A673 (cell line): ENCODE measurements around the gene PRR5L. TPM values are rescaled to one million over a fixed set of nuclear protein-coding genes. Genes with fewer than 3 reads are reported as not detected.

Experiments used
- BruUV-seq: library from RNA; stranded (reverse); fragments of 400-500 nt; replicated peaks from 2 replicates; lab custom pipeline; 2021; lab: Mats Ljungman, UMichigan
- CTCF ChIA-PET: fragments of 300-600 bp; sonication (Branson Sonifier 250); formaldehyde crosslinking; loops from one replicate; lab custom pipeline; 2022; ENCODE audit warnings: antibody characterized with exemption; lab: Charles Lee
- POLR2A ChIA-PET: fragments of 300-600 bp; sonication (Branson Sonifier 250); formaldehyde crosslinking; loops from one replicate; lab custom pipeline; 2022; ENCODE audit warnings: antibody characterized with exemption; ENCODE audit not compliant: low non-redundant PET; lab: Charles Lee
- DNase-seq: peaks from one replicate; pipeline ENCODE4 v3.0.0-alpha.2; 2015; ENCODE audit warnings: low spot score
- H3K27ac ChIP-seq: fragments of 200-600 bp; sonication (generic); 2 replicates; pipeline ENCODE4 v1.5.1; 2016; ENCODE audit warnings: mixed run types, low read depth, mild to moderate bottlenecking, mixed read lengths, antibody characterized with exemption, low read length; ENCODE audit not compliant: poor library complexity, severe bottlenecking
- H3K27me3 ChIP-seq: fragments of 200-600 bp; sonication (generic); replicated peaks from 2 replicates; pipeline ENCODE4 v1.6.1; 2017; ENCODE audit warnings: mixed run types, low read depth, mild to moderate bottlenecking, mixed read lengths, antibody characterized with exemption, low read length; ENCODE audit not compliant: insufficient read depth, poor library complexity
- H3K36me3 ChIP-seq: fragments of 200-600 bp; sonication (generic); 2 replicates; pipeline ENCODE4 v1.6.1; 2016; ENCODE audit warnings: mixed run types, mild to moderate bottlenecking, mixed read lengths, antibody characterized with exemption, low read length; ENCODE audit not compliant: insufficient read depth, poor library complexity, severe bottlenecking
- H3K4me1 ChIP-seq: fragments of 200-600 bp; sonication (generic); 2 replicates; pipeline ENCODE4 v1.6.1; 2017; ENCODE audit warnings: mixed run types, mild to moderate bottlenecking, mixed read lengths, antibody characterized with exemption, low read length; ENCODE audit not compliant: insufficient read depth, poor library complexity, severe bottlenecking
- H3K4me3 ChIP-seq: fragments of 200-600 bp; sonication (generic); 2 replicates; pipeline ENCODE4 v1.5.1; 2016; ENCODE audit warnings: low read depth, mixed run types, mild to moderate bottlenecking, mixed read lengths, low read length; ENCODE audit not compliant: poor library complexity, severe bottlenecking
- H3K9me3 ChIP-seq: fragments of 200-600 bp; sonication (generic); 2 replicates; pipeline ENCODE4 v1.6.1; 2016; ENCODE audit warnings: mixed run types, low read depth, mild to moderate bottlenecking, mixed read lengths, antibody characterized with exemption, low read length; ENCODE audit not compliant: poor library complexity, severe bottlenecking
- EZH2 ChIP-seq: fragments of 200-600 bp; sonication (generic); IDR thresholded peaks from 2 replicates; pipeline ENCODE4 v1.6.1; 2017; ENCODE audit warnings: borderline replicate concordance, low read depth, mild to moderate bottlenecking, mixed read lengths, antibody characterized with exemption, low read length; ENCODE audit not compliant: poor library complexity, severe bottlenecking
- intact Hi-C: fragments of 100-400 bp; cut with micrococcal nuclease; formaldehyde crosslinking; loops from one replicate; pipeline ENCODE4 v1.10.0; 2022; ENCODE audit not compliant: unreplicated experiment
- total RNA-seq: library from RNA; stranded (reverse); gene quantifications from 2 replicates; pipeline ENCODE4 v1.2.3, GENCODE V29; 2021
- TF ChIP-seq, protein P1 (sequence below): fragments of 300-800, 200-600 bp; sonication (generic); conservative IDR thresholded peaks from 2 replicates; pipeline ENCODE4 v1.5.1; 2017; ENCODE audit warnings: low read depth, mild to moderate bottlenecking, antibody characterized with exemption, low read length, moderate library complexity, mixed read lengths

PRR5L gene
- total RNA-seq, 1 experiment from 2014 or later: 102 TPM

GRCh38 chr11:36350137-36350513, 54.0 kb downstream of the PRR5L start:
- TF ChIP-seq, protein P1, sequence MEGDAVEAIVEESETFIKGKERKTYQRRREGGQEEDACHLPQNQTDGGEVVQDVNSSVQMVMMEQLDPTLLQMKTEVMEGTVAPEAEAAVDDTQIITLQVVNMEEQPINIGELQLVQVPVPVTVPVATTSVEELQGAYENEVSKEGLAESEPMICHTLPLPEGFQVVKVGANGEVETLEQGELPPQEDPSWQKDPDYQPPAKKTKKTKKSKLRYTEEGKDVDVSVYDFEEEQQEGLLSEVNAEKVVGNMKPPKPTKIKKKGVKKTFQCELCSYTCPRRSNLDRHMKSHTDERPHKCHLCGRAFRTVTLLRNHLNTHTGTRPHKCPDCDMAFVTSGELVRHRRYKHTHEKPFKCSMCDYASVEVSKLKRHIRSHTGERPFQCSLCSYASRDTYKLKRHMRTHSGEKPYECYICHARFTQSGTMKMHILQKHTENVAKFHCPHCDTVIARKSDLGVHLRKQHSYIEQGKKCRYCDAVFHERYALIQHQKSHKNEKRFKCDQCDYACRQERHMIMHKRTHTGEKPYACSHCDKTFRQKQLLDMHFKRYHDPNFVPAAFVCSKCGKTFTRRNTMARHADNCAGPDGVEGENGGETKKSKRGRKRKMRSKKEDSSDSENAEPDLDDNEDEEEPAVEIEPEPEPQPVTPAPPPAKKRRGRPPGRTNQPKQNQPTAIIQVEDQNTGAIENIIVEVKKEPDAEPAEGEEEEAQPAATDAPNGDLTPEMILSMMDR: no peak
- no peak for TF ChIP-seq EZH2
- BruUV-seq: no TSS peak
- Histone ChIP-seq H3K27ac (no peak overlapping the region), H3K4me3 (no peak overlapping the region), H3K36me3 (no peaks in the 10 kb centered on the region), H3K27me3 (no peaks in the 10 kb centered on the region), H3K9me3 (no peaks in the 10 kb centered on the region), H3K4me1 (no peaks in the 10 kb centered on the region)
- intact Hi-C loops: no loop called here
- DNase-seq: no peak
- ChIA-PET POLR2A (no interaction called here), CTCF (no interaction called here)

GRCh38 chr11:36352922-36353321, 56.8 kb downstream of the PRR5L start:
- Histone ChIP-seq H3K27me3 (no peaks in the 10 kb centered on the region), H3K27ac (no peak overlapping the region), H3K36me3 (no peaks in the 10 kb centered on the region), H3K4me3 (no peak overlapping the region), H3K9me3 (no peaks in the 10 kb centered on the region), H3K4me1 (peaks cover 14% of the 10 kb centered on the region)
- DNase-seq: no peak
- no peak for TF ChIP-seq EZH2
- TF ChIP-seq, protein P1: no peak
- ChIA-PET POLR2A (interaction anchor here (0.6 kb wide), 1 partner anchor 26 kb away, joined by 5 read pairs; no protein-coding TSS in a partner anchor), CTCF (no interaction called here)
- intact Hi-C loops: no loop called here
- no TSS peak for BruUV-seq

GRCh38 chr11:36354221-36355003, 58.3 kb downstream of the PRR5L start:
- intact Hi-C loops: no loop called here
- ChIA-PET CTCF (no interaction called here), POLR2A (no interaction called here)
- no peak overlapping the region for H3K27ac ChIP-seq
- H3K4me1 ChIP-seq: peaks cover 14% of the 10 kb centered on the region
- H3K9me3 ChIP-seq: no peaks in the 10 kb centered on the region
- TF ChIP-seq, protein P1: no peak
- TF ChIP-seq EZH2: no peak
- DNase-seq: no peak
- no peaks in the 10 kb centered on the region for H3K27me3 ChIP-seq
- no peaks in the 10 kb centered on the region for H3K36me3 ChIP-seq
- H3K4me3 ChIP-seq: no peak overlapping the region
- no TSS peak for BruUV-seq
